Endothelial cell (in vitro differentiated cells): ENCODE results near the gene NDUFA9. TPM values are rescaled to one million over a fixed set of nuclear protein-coding genes. Genes with fewer than 3 reads are reported as not detected.
A peak's percentile ranks its signal among the peaks of the same experiment; 100 is the strongest.

Source experiments
- DNase-seq: peaks from one replicate; pipeline ENCODE4 v3.0.0; 2021; ENCODE audit warnings: low spot score
- H3K27ac Mint-ChIP-seq: one replicate; pipeline ENCODE4 v1.8.0; 2021; ENCODE audit warnings: mixed read lengths, inconsistent platforms; ENCODE audit not compliant: unreplicated experiment
- H3K27me3 Mint-ChIP-seq: one replicate; pipeline ENCODE4 v1.8.0; 2021; ENCODE audit warnings: mild to moderate bottlenecking, moderate library complexity, mixed read lengths, inconsistent platforms; ENCODE audit not compliant: unreplicated experiment
- H3K36me3 Mint-ChIP-seq: one replicate; pipeline ENCODE4 v1.8.0; 2021; ENCODE audit warnings: mild to moderate bottlenecking, low read depth, mixed read lengths, inconsistent platforms; ENCODE audit not compliant: unreplicated experiment
- H3K4me1 Mint-ChIP-seq: one replicate; pipeline ENCODE4 v1.8.0; 2021; ENCODE audit warnings: mild to moderate bottlenecking, mixed read lengths, inconsistent platforms; ENCODE audit not compliant: unreplicated experiment
- H3K4me3 Mint-ChIP-seq: one replicate; pipeline ENCODE4 v1.8.0; 2021; ENCODE audit warnings: mild to moderate bottlenecking, mixed read lengths, inconsistent platforms; ENCODE audit not compliant: unreplicated experiment
- H3K9me3 Mint-ChIP-seq: one replicate; pipeline ENCODE4 v1.8.0; 2021; ENCODE audit warnings: mixed read lengths, inconsistent platforms; ENCODE audit not compliant: unreplicated experiment
- CTCF ChIP-seq: fragments of 200-600 bp; sonication (generic); IDR thresholded peaks from one replicate; pipeline ENCODE4 v1.5.0; 2021; ENCODE audit warnings: antibody characterized with exemption; ENCODE audit not compliant: unreplicated experiment
- total RNA-seq: library from RNA; stranded (reverse); fragmentation: NEBNext Ultra II Directional; extraction: Animal tissue kit (Norgen Biotek cat#: 25700); gene quantifications from one replicate; pipeline ENCODE4 v1.2.1, GENCODE V29; 2021; ENCODE audit not compliant: unreplicated experiment

NDUFA9 gene
- total RNA-seq, 1 donor from 2014 or later = 96.7 TPM

- no peak for DNase-seq
- no peak overlapping the region for H3K27ac Mint-ChIP-seq
- no peaks in the 10 kb centered on the region for H3K4me1 Mint-ChIP-seq
- H3K9me3 Mint-ChIP-seq = no peaks in the 10 kb centered on the region
- peaks cover 45% of the 10 kb centered on the region for H3K36me3 Mint-ChIP-seq
- no peaks in the 10 kb centered on the region for H3K27me3 Mint-ChIP-seq
- no peak for TF ChIP-seq CTCF
- H3K4me3 Mint-ChIP-seq = no peak overlapping the region
Observed at GRCh38 chr12:4665236-4665635, 16.3 kb downstream of the NDUFA9 start.

- DNase-seq = no peak
- Mint-ChIP-seq H3K4me1 (peaks cover 7% of the 10 kb centered on the region), H3K27me3 (peaks cover 1% of the 10 kb centered on the region), H3K36me3 (peaks cover 22% of the 10 kb centered on the region), H3K27ac (no peak overlapping the region), H3K4me3 (no peak overlapping the region), H3K9me3 (no peaks in the 10 kb centered on the region)
- no peak for TF ChIP-seq CTCF
Observed at GRCh38 chr12:4679711-4680110, 30.8 kb downstream of the NDUFA9 start.

- Mint-ChIP-seq H3K4me1 (peaks cover 16% of the 10 kb centered on the region), H3K27ac (no peak overlapping the region), H3K9me3 (no peaks in the 10 kb centered on the region), H3K27me3 (no peaks in the 10 kb centered on the region), H3K36me3 (peaks cover 19% of the 10 kb centered on the region), H3K4me3 (no peak overlapping the region)
- TF ChIP-seq CTCF = no peak
- DNase-seq = no peak
Observed at GRCh38 chr12:4681732-4682131, 32.8 kb downstream of the NDUFA9 start.

- H3K27me3 Mint-ChIP-seq = peaks cover 1% of the 10 kb centered on the region
- peak overlapping the region; percentile 24 for H3K4me3 Mint-ChIP-seq
- peaks cover 9% of the 10 kb centered on the region for H3K4me1 Mint-ChIP-seq
- TF ChIP-seq CTCF = no peak
- DNase-seq = no peak
- H3K9me3 Mint-ChIP-seq = no peaks in the 10 kb centered on the region
- no peak overlapping the region for H3K27ac Mint-ChIP-seq
- H3K36me3 Mint-ChIP-seq = peaks cover 40% of the 10 kb centered on the region
Observed at GRCh38 chr12:4685317-4685716, 36.4 kb downstream of the NDUFA9 start.

GRCh38 chr12:4690760-4691159 is 41.8 kb downstream of the NDUFA9 start:
- peaks cover 42% of the 10 kb centered on the region for H3K36me3 Mint-ChIP-seq
- no peak for DNase-seq
- no peak overlapping the region for H3K27ac Mint-ChIP-seq
- H3K4me1 Mint-ChIP-seq = peaks cover 6% of the 10 kb centered on the region
- H3K9me3 Mint-ChIP-seq = no peaks in the 10 kb centered on the region
- peaks cover 1% of the 10 kb centered on the region for H3K27me3 Mint-ChIP-seq
- no peak overlapping the region for H3K4me3 Mint-ChIP-seq
- no peak for TF ChIP-seq CTCF

Other genes starting within 250 kb of the NDUFA9 start
- gene FGF6, start 203.3 kb upstream of the NDUFA9 start, total RNA-seq = not detected
- 12.5 TPM for gene RAD51AP1, start 110.2 kb upstream of the NDUFA9 start, total RNA-seq
- gene DYRK4, start 86.9 kb upstream of the NDUFA9 start, total RNA-seq = 188 TPM
- gene AKAP3, start 63 bp upstream of the NDUFA9 start, total RNA-seq = 1.8 TPM
- 31.6 TPM for gene GALNT8, start 71.3 kb downstream of the NDUFA9 start, total RNA-seq